Measurements from ENCODE around the gene GLT6D1.
"Not testable (repeated sequence)": the region's sequence is repeated elsewhere in the genome, so short reads cannot be mapped to it uniquely, and the experiment has no call there.

The GLT6D1 gene

GRCh38 chr9:135664801-135665794 lies 25.8 kb upstream of the GLT6D1 start:
- no peak for DNase-seq

- no peak for DNase-seq
These were observed 24.9 kb upstream of the GLT6D1 start for GRCh38 chr9:135664266-135664665.

DNA sequence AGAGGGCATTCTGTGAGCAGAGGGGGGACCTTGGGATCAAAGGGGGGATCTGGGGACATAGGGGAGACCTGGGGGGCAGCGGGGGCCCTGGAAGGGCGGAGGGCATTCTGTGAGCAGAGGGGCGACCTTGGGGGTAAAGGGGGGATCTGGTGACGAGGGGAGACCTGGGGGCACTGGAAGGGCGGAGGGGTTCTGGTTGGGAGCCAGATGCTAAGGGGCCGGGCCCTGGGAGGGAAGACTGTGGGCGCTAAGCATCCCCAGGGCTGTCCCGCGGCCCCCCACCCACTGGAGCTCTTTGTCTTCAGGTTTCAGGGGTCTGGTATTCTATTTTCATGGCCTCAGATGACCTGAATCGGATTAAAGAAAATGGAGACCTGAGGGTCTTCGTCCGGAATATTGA lies 24.5 kb upstream of the GLT6D1 start:
- no peak for DNase-seq

- DNase-seq = no peak
These were observed 24.1 kb upstream of the GLT6D1 start for GRCh38 chr9:135663451-135663770.

DNA sequence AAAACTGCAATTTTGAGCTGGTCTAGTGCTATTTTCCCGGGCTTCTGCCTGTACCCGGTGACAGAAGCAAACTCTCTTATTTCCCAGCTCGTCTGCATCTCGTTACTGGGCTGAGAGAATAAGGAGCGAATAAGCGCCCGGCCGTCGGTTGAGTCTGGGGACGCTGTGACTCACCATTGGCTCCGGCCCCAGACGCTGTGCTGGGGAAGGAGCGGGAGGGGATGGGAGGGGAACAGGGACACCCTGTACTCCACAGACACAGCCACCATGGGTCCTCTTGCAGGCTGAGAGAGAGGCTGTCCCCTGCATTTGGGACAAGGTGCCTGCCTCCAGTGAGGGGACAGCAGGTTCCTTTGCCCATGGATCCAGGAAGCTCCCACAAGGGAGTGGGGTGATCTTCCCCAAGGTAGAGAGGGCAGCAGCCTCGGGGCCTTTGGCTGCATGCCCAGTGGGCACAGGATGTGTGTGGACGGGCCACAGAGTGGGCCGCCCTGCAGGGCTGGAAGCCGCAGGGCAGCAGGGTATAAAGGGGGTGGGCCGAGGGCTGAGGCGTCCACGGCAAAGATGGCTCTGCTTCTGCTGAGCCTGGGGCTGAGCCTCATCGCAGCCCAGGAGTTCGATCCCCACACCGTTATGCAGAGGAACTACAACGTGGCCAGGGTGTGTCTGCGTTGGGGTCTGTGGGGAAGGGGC lies 23.6 kb upstream of the GLT6D1 start, which contains the start of gene LCN9:
Gene LCN9 (plus strand): TSS at position 552 of the 693 bp plus-strand sequence. CDS start 13 bp downstream, at position 565.
- DNase-seq = no peak

DNA sequence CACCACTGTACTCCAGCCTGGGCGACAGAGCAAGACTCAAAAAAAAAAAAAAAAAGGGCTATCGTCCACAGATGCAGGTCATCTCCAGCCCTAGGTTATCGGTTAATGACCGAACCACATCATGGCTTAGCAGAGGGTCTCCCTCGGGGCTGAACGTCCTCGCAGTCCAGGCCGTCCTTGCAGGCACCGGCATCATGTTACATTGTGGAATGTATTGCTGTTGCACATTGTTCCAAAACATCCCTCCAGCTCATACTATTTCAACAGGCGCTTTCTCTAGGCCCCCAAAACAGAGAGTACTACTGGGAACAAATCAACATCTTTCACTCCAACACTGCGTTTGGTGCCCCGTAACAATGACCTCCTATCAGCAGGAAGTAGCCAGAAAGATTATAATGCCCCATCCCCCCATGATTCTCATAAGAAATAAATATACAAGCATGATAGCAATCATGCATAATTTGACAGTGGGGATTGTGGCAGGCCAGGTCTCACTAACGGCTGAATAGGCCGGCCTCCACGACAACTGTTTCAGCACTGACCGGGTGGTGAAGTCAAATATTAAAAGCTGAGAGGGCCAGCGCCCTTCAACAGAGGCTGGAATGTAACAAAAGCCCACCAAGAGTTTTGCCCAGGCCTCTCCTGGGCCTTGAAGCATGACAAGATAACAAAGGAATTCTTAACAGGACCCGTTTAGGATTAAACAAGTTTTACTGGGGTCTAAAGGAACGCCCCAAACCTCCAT lies 22.6 kb upstream of the GLT6D1 start:
- no peak for DNase-seq

DNA sequence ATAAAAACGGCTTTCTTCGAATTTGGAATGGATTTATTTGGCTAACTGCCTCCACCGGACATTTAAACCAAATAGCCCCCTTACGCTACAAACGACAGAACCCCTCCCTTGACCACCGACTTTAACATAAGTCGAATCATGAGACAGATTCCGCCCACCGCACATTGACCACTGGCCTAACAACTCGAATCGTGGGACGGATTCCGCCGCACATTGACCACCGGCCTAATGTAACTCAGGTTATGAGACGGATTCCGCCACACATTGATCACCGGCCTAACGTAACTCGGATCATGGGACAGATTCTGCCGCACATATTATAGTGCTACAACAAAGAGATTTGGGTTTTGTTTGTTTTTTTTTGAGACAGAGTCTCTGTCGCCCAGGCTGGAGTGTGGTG lies 21.1 kb upstream of the GLT6D1 start:
- DNase-seq = no peak

DNA sequence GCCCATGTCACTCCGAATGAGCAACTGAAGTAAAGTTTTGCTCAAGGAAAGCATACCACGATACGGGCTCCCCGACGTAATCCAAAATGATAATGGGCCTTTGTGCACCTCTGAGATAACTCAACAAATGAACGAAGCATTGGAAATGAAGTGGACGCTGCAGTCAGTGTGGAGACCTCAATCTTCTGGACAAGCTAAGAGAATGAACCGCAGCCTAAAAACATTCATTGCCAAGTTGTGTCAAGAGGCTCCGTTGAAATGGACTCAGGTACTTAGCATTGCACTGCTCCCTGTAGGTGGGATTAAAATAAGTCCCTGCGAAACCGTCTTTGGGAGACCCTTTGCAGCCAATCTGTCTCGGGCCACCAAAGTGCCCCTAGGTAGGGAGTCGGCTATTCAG lies 19.9 kb upstream of the GLT6D1 start:
- no peak for DNase-seq

- no peak for DNase-seq
These were observed 18.1 kb upstream of the GLT6D1 start for GRCh38 chr9:135657416-135657815.

DNA sequence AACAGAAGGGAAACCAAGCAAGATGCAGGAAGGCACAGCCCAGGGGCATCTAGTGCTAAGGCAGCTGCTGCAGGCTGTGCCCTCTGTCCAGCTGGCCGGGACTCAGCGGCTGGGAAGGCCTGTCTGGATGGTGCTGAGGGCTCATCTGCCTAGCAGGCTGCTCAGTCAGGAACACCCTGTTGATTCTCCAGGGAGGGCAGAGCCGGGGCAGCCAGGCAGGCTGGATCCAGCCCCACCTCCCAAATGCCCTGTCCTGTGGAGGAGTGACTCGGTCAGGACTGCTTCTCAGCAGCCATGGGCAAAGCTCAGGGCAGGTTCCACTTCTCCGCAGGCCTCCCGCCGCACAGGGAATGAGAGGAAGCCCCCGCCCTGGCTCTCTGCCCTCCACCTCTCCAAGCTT lies 16.0 kb upstream of the GLT6D1 start:
- no peak for DNase-seq

DNA sequence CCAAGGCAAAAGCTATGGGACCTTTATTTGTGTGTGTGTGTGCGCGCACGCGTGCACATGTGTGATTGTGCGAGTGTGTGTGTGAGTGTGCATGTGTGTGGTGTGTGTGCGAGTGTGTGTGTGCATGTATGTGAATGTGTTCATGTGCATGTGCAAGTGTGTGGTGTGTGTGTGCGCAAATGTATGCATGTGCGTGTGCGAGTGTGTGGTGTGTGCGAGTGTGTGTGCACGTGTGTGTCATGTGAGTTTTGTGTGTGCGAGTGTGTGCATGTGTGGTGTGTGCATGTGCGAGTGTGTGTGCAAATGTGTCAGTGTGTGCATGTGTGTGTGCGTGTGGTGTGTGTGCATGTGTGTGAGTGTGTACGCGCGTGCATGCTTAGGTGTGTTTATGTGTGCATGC lies 11.1 kb upstream of the GLT6D1 start:
- DNase-seq = no peak

GRCh38 chr9:135649508-135649907 lies 10.2 kb upstream of the GLT6D1 start:
- no peak for DNase-seq

DNA sequence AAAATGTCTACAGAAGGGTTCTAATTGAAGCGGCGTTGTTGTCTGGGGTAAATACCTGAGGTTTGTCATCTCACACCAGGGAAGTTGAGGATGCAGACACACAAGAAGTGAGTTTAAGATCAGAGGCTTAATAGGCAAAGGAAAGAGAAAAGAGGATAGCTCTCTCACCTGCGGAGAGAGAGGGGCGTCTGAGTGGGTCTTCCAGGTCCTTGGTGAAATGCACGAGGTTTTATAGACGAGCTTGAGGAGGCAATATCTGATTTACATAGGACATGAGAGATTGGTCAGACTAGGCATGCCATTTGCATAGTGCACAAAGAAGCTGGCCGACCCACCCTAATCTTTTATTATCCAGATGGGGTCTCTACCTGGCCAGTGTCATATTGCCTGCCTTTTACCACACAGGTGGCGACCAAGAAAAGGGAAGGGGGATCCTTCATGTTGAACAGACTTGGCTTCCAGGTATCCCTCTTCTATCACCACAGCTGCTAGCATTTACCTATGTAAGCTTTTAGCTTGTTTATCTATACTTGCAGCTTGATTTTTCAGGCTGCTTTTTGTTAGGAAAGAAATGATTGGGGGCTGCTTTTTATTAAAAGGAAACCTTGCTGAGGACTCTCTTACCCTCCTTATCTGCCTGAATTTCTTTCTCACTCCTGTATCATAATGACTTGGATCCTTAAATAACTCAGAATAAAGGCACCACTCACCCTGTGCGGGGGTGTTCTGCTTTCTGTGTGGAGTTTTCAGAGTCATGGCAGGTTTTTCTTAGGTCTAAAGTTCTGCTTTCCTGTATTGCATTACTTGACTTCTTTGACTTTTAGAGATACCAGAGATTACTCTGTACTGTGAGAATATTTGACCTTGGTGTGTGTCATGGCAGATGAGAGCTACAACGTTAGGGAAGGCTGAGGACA lies 9.4 kb upstream of the GLT6D1 start:
- DNase-seq = no peak

DNA sequence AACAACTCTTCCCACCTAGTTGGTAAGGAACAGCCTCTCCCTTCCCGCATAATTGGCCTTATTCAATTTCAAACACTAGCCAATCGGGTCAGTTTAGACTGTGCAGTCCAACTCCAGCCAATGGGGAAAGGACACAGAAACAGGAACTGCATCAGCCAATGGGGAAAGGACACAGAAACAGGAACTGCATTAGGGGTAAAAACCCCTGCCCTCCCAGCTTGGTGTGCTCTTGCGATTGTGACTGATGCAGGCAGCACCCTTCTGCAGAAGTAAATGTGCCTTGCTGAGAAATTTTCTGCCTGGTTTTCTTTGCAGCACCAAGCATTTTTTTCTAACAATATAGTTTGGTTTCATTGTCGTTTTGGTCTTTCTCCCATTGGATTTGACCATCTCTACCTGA lies 8.5 kb upstream of the GLT6D1 start:
- DNase-seq = no peak

- no peak for DNase-seq
These were observed 5.4 kb upstream of the GLT6D1 start for GRCh38 chr9:135644631-135645218.

DNA sequence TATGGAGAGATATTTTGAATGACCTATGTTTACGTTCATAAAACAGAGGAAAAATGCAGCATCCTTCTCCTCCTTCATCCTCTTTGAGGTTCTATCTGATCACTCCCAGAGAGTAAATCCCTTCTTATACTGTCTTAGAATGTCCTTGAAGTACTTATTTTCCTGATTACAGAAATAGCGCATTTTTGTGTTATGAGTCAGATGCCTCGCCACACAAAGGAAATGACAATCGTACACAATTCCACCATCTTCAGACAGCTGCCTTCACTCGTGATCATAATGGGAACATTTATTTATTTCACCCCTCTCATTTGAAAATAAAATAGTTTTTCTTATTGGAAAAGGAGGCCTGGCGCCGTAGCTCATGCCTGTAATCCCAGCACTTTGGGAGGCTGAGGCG lies 2.4 kb upstream of the GLT6D1 start:
- no peak for DNase-seq

DNA sequence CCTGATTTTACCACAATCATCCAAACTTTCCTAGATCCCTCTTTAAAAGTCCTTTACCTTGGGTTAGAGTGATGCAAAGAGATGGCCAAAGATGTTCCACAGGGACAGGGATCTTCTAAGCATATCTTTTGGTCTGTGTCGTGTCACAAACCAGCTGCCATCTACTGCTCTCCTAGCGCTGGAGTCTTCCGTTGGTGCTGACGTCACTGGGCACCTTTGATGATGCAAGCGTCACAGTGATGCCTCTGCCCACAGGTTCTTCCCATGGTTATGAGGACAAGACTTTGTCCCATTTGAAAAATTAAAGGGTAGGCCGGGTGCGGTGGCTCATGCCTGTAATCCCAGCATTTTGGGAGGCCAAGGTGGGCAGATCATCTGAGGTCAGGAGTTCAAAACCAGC lies 1.7 kb upstream of the GLT6D1 start:
- DNase-seq = no peak

GRCh38 chr9:135636930-135637530 lies 2.3 kb downstream of the GLT6D1 start:
- DNase-seq = not testable (repeated sequence)

GRCh38 chr9:135632841-135633240 lies 6.5 kb downstream of the GLT6D1 start:
- DNase-seq = no peak

DNA sequence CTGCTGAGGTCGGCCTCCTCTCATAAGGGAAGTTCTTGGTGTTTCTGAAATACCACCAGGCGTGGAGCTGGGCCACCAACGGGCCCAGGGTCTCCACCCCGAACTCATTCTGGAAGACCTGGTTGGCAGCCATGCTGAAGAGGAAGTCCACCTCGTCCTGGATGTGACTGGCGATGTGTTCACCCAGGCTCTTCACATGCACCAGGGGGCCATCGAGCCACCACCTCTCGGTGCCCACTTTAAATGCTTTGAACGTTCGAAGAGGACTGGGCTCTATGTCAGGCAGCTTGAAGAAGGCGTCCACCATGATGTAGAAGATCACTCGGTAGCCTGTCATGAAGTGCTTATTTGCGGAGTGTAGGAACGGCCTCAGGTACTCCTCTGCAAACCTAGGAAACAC lies 15.1 kb downstream of the GLT6D1 start:
- no peak for DNase-seq

GRCh38 chr9:135622415-135623020 lies 16.8 kb downstream of the GLT6D1 start:
- no peak for DNase-seq

Measured in NCI-H2171 (cell line).